ENCODE measurements around the gene DIPK1A. TPM values are rescaled to one million over a fixed set of nuclear protein-coding genes. Genes with fewer than 3 reads are reported as not detected.
A peak's percentile ranks its signal among the peaks of the same experiment; 100 is the strongest.

Gene DIPK1A
- total and polyA plus RNA-seq, 4 donors: 12.3 to 48.8 (median 39.6) TPM

- Histone ChIP-seq H3K4me3 (ENCODE audit: low read depth, low read length) (no peak overlapping the region), H3K27ac (ENCODE audit: low read depth, low read length) (peak overlapping the region; percentile 65), H3K27me3 (ENCODE audit: control insufficient read depth, insufficient read depth, low read length) (no peaks in the 10 kb centered on the region), H3K36me3 (ENCODE audit: control insufficient read depth, insufficient read depth, low read length) (no peaks in the 10 kb centered on the region), H3K9me3 (ENCODE audit: control insufficient read depth, insufficient read depth, low read length) (peaks cover 1% of the 10 kb centered on the region), H3K4me1 (ENCODE audit: control insufficient read depth, insufficient read depth, low read length) (no peaks in the 10 kb centered on the region)
- DNase-seq (ENCODE audit: low read depth in 4 of 6, low spot score in 6 of 6): peak in 1 of 6 donors; percentile 29
- no CpG with 5 or more reads among the region's 1 CpG for WGBS (ENCODE audit: insufficient coverage)
Measured at GRCh38 chr1:92797961-92798360, 163.3 kb downstream of the DIPK1A start.

GRCh38 chr1:92797297-92797696 lies 164.0 kb downstream of the DIPK1A start:
- Histone ChIP-seq H3K27ac (ENCODE audit: low read depth, low read length) (peak overlapping the region; percentile 65), H3K27me3 (ENCODE audit: control insufficient read depth, insufficient read depth, low read length) (no peaks in the 10 kb centered on the region)

GRCh38 chr1:92795166-92795565 lies 166.1 kb downstream of the DIPK1A start:
- H3K4me1 ChIP-seq (ENCODE audit: control insufficient read depth, insufficient read depth, low read length): no peaks in the 10 kb centered on the region
- H3K36me3 ChIP-seq (ENCODE audit: control insufficient read depth, insufficient read depth, low read length): no peaks in the 10 kb centered on the region
- peaks cover 1% of the 10 kb centered on the region for H3K9me3 ChIP-seq (ENCODE audit: control insufficient read depth, insufficient read depth, low read length)
- no peak overlapping the region for H3K4me3 ChIP-seq (ENCODE audit: low read depth, low read length)
- no peak overlapping the region for H3K27ac ChIP-seq (ENCODE audit: low read depth, low read length)
- WGBS (ENCODE audit: insufficient coverage): no CpG with 5 or more reads among the region's 4 CpGs
- DNase-seq (ENCODE audit: low read depth in 4 of 6, low spot score in 6 of 6): peak in 1 of 6 donors; percentile 59
- no peaks in the 10 kb centered on the region for H3K27me3 ChIP-seq (ENCODE audit: control insufficient read depth, insufficient read depth, low read length)

More at GRCh38 chr1:92797297-92797696, 164.0 kb downstream of the DIPK1A start:
- H3K36me3 ChIP-seq (ENCODE audit: control insufficient read depth, insufficient read depth, low read length): no peaks in the 10 kb centered on the region
- H3K4me3 ChIP-seq (ENCODE audit: low read depth, low read length): no peak overlapping the region
- no peaks in the 10 kb centered on the region for H3K4me1 ChIP-seq (ENCODE audit: control insufficient read depth, insufficient read depth, low read length)
- H3K9me3 ChIP-seq (ENCODE audit: control insufficient read depth, insufficient read depth, low read length): peaks cover 1% of the 10 kb centered on the region
- DNase-seq (ENCODE audit: low read depth in 4 of 6, low spot score in 6 of 6): no peak

GRCh38 chr1:92792340-92792782 lies 168.9 kb downstream of the DIPK1A start:
- peak in 1 of 6 donors; percentile 6 for DNase-seq (ENCODE audit: low read depth in 4 of 6, low spot score in 6 of 6)
- no peaks in the 10 kb centered on the region for H3K36me3 ChIP-seq (ENCODE audit: control insufficient read depth, insufficient read depth, low read length)
- no peak overlapping the region for H3K4me3 ChIP-seq (ENCODE audit: low read depth, low read length)
- H3K4me1 ChIP-seq (ENCODE audit: control insufficient read depth, insufficient read depth, low read length): no peaks in the 10 kb centered on the region
- H3K9me3 ChIP-seq (ENCODE audit: control insufficient read depth, insufficient read depth, low read length): peaks cover 1% of the 10 kb centered on the region
- H3K27me3 ChIP-seq (ENCODE audit: control insufficient read depth, insufficient read depth, low read length): no peaks in the 10 kb centered on the region
- no peak overlapping the region for H3K27ac ChIP-seq (ENCODE audit: low read depth, low read length)
- WGBS (ENCODE audit: insufficient coverage): no CpG with 5 or more reads among the region's 3 CpGs

Small RNAs within 50 kb of the gene (small RNA-seq; reads per million reads assigned to genes)
- gene RF00432 (ENCODE audit: low replicate concordance) (not detected), gene RN7SL692P (ENCODE audit: low replicate concordance) (not detected), gene RNU6-210P (ENCODE audit: low replicate concordance) (not detected), gene RNU6-970P (ENCODE audit: low replicate concordance) (not detected), gene SNORA66 (ENCODE audit: low replicate concordance) (10.0 reads per million, percentile 96 among the genes with 10 or more reads in this experiment), gene SNORD21 (ENCODE audit: low replicate concordance) (not detected)

Other genes with a start within 250 kb of the DIPK1A start
- gene EVI5, start 176.4 kb downstream of the DIPK1A start, total RNA-seq: 10 to 100 TPM; 60.2 to 80.5 TPM
- 10 to 100 TPM; 18.9 to 23.3 TPM for gene EVI5, start 176.4 kb downstream of the DIPK1A start, polyA plus RNA-seq (ENCODE audit: insufficient read length in 2 of 2)
- 1,000 to 10,000 TPM in 1 of 2 donors, 100 to 1,000 TPM in 1; 962 to 1,797 TPM for gene RPL5, start 129.4 kb downstream of the DIPK1A start, total RNA-seq
- 1,000 to 10,000 TPM; 1,169 to 1,182 TPM for gene RPL5, start 129.4 kb downstream of the DIPK1A start, polyA plus RNA-seq (ENCODE audit: insufficient read length in 2 of 2)
- 10 to 100 TPM; 40.9 to 44.8 TPM for gene MTF2, start 117.8 kb upstream of the DIPK1A start, total RNA-seq
- gene MTF2, start 117.8 kb upstream of the DIPK1A start, polyA plus RNA-seq (ENCODE audit: insufficient read length in 2 of 2): 10 to 100 TPM; 30.8 to 34.5 TPM
- gene TMED5, start 219.0 kb upstream of the DIPK1A start, total RNA-seq: 10 to 100 TPM; 32.3 to 76.1 TPM
- 10 to 100 TPM; 35.0 to 49.8 TPM for gene TMED5, start 219.0 kb upstream of the DIPK1A start, polyA plus RNA-seq (ENCODE audit: insufficient read length in 2 of 2)
- 1 to 10 TPM; 9.0 to 9.4 TPM for gene CCDC18, start 219.3 kb upstream of the DIPK1A start, total RNA-seq
- gene CCDC18, start 219.3 kb upstream of the DIPK1A start, polyA plus RNA-seq (ENCODE audit: insufficient read length in 2 of 2): 1 to 10 TPM; 4.8 to 6.7 TPM